OCI-LY3 (cell line): Measurements from ENCODE around the gene ANKRD39.

Experiments used
- H2AFZ ChIP-seq: fragments of 200-600, 300-600 bp; shearing (Covaris generic); 2 replicates; pipeline ENCODE4 v1.6.0; 2014; ENCODE audit warnings: antibody characterized with exemption, low read depth, low read length
- H3K27ac ChIP-seq: fragments of 200-600, 300-600 bp; sonication (generic); 2 replicates; pipeline ENCODE4 v1.5.1; 2014; ENCODE audit warnings: mild to moderate bottlenecking, low read length, moderate library complexity, mixed read lengths
- H3K27me3 ChIP-seq: fragments of 200-600, 300-600 bp; sonication (generic); 2 replicates; pipeline ENCODE4 v1.6.1; 2014; ENCODE audit warnings: low read depth, low read length, mixed read lengths
- H3K36me3 ChIP-seq: fragments of 200-600, 300-600 bp; sonication (generic); replicated peaks from 2 replicates; pipeline ENCODE3; 2014; ENCODE audit warnings: low read depth, low read length, mixed read lengths
- H3K4me1 ChIP-seq: fragments of 300-600, 200-600 bp; sonication (generic); 2 replicates; pipeline ENCODE4 v1.6.1; 2014; ENCODE audit warnings: low read length, mixed read lengths
- H3K4me2 ChIP-seq: fragments of 200-600, 300-600 bp; sonication (generic); 2 replicates; pipeline ENCODE4 v1.6.1; 2014; ENCODE audit warnings: low read length, mixed read lengths
- H3K4me3 ChIP-seq: fragments of 300-600, 200-600 bp; sonication (generic); 2 replicates; pipeline ENCODE4 v1.5.1; 2014; ENCODE audit warnings: antibody characterized with exemption, mild to moderate bottlenecking, low read length, moderate library complexity
- H3K79me2 ChIP-seq: fragments of 300-600, 200-600 bp; shearing (Covaris generic); 2 replicates; pipeline ENCODE4 v1.6.1; 2014; ENCODE audit warnings: mild to moderate bottlenecking, low read length, mixed read lengths
- H3K9ac ChIP-seq: fragments of 300-600, 200-600 bp; shearing (Covaris generic); 2 replicates; pipeline ENCODE4 v1.6.0; 2014; ENCODE audit warnings: mild to moderate bottlenecking, low read length, moderate library complexity
- H3K9me3 ChIP-seq: fragments of 200-600, 300-600 bp; shearing (Covaris generic); 2 replicates; pipeline ENCODE4 v1.6.1; 2014; ENCODE audit warnings: low read length, mixed read lengths; ENCODE audit not compliant: insufficient read depth
- H4K20me1 ChIP-seq: fragments of 200-600, 300-600 bp; sonication (generic); 2 replicates; pipeline ENCODE4 v1.6.1; 2016; ENCODE audit warnings: low read length, mixed read lengths; ENCODE audit not compliant: insufficient read depth
- CTCF ChIP-seq: fragments of 200-600, 300-600 bp; sonication (generic); IDR thresholded peaks from 2 replicates; pipeline ENCODE4 v1.5.1; 2014; ENCODE audit warnings: antibody characterized with exemption, low read length, low read depth
- EZH2phosphoT487 ChIP-seq: fragments of 200-600 bp; shearing (Covaris generic); IDR thresholded peaks from 2 replicates; pipeline ENCODE4 v1.6.1; 2018; ENCODE audit warnings: antibody characterized with exemption, mixed run types, low read depth

ANKRD39 gene

GRCh38 chr2:96842600-96842999 lies 15.2 kb downstream of the ANKRD39 start:
- Histone ChIP-seq H3K36me3 (no peaks in the 10 kb centered on the region), H3K4me2 (no peak overlapping the region), H3K4me1 (no peaks in the 10 kb centered on the region), H3K4me3 (no peak overlapping the region), H3K9me3 (no peaks in the 10 kb centered on the region), H3K9ac (no peak overlapping the region), H2AFZ (no peak overlapping the region), H3K27ac (no peak overlapping the region), H3K27me3 (no peaks in the 10 kb centered on the region), H3K79me2 (no peaks in the 10 kb centered on the region), H4K20me1 (no peaks in the 10 kb centered on the region)
- TF ChIP-seq CTCF (no peak), EZH2phosphoT487 (no peak)

DNA sequence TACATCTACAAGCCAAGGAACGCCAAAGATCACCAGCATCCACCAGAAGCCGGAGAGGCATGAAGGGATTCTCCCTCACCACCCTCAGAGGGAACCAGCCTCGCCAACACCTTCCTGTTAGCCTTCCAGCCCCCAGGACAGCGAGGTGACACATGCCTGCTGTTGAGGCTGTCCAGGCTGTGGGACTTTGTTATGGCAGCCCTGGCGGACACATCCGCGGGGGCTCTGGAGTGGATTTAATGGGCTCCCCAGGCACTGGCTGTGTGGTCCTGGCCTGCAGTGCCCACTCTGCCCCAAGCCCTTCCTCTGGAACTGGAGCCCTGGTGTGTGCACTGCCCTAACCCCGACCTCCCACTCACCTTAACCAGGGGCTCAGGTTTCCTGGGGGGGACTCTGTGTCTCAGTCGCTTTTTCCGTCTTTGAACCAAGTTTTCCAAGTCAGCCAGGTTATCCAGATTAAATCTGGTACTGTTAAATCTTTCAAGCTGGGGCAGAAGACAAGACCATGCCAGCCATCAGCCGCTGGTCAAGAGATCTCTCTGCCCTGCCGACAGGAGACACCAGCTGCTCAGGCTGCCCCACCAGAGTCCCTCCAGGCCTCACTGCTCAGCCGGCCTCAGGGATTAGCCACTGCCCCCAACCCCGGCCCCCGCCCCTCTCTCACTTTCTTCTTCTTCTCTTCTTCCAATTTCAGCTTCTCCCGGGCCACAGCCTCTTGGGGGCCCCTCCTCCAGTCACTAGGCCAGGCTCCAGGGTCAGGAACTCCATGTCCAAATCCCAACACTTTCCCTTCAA lies 15.9 kb downstream of the ANKRD39 start:
- Histone ChIP-seq H3K27ac (no peak overlapping the region), H2AFZ (no peak overlapping the region), H3K9me3 (no peaks in the 10 kb centered on the region), H3K4me2 (no peak overlapping the region), H3K27me3 (no peaks in the 10 kb centered on the region), H3K9ac (no peak overlapping the region), H3K4me3 (no peak overlapping the region), H3K36me3 (peaks cover 4% of the 10 kb centered on the region), H4K20me1 (no peaks in the 10 kb centered on the region), H3K79me2 (no peaks in the 10 kb centered on the region), H3K4me1 (no peaks in the 10 kb centered on the region)
- TF ChIP-seq EZH2phosphoT487 (no peak), CTCF (no peak)

DNA sequence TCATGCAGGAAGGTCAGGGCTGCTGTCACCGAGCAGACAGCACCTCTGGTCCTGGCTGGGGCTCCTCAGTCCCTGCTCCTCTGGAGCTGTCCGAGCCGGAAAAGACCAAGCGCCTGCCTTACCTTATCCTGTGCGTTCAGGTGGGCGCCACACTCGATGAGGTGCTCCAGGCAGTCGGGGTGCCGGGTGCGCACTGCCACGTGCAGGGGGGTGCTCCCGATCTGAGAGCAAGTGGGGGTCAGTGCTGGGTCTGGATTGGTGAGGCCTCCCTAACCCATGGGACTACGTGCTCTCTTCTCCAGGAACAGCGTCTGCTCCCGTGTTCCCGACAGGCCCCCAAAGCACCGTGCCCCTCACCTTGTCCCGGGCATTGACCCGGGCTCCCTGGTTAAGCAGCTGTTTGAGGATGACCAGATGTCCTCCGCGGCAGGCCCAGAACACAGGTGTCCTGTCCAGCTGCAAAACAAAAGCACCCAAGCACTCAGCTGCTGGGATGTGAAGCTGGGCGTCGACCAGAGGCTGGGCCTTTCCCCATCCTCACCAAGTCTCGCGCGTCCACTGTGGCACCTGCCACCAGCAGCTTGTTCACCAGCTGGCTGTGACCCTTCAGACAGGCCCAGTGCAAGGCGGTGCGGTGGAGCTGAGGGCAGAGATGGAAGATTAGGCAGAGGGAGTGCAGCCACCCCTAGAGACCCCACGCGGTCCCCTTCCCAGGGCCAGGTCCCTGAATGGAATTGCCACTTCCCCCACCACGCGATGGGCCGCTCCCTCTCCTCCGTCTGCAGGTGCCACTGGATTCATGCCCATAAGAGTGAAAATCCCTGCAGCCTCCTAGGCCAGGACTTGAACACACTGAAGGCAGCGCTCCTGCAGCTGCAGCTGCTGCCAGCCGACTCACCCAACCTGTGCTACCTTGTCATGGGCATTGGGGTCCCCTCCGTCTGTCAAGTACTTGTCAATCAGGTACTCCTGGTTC lies 17.7 kb downstream of the ANKRD39 start:
- Histone ChIP-seq H3K9ac (no peak overlapping the region), H3K27ac (no peak overlapping the region), H3K36me3 (peaks cover 4% of the 10 kb centered on the region), H4K20me1 (no peaks in the 10 kb centered on the region), H3K4me3 (no peak overlapping the region), H2AFZ (no peak overlapping the region), H3K79me2 (no peaks in the 10 kb centered on the region), H3K9me3 (no peaks in the 10 kb centered on the region), H3K4me2 (no peak overlapping the region), H3K27me3 (no peaks in the 10 kb centered on the region), H3K4me1 (no peaks in the 10 kb centered on the region)
- TF ChIP-seq EZH2phosphoT487 (no peak), CTCF (no peak)

DNA sequence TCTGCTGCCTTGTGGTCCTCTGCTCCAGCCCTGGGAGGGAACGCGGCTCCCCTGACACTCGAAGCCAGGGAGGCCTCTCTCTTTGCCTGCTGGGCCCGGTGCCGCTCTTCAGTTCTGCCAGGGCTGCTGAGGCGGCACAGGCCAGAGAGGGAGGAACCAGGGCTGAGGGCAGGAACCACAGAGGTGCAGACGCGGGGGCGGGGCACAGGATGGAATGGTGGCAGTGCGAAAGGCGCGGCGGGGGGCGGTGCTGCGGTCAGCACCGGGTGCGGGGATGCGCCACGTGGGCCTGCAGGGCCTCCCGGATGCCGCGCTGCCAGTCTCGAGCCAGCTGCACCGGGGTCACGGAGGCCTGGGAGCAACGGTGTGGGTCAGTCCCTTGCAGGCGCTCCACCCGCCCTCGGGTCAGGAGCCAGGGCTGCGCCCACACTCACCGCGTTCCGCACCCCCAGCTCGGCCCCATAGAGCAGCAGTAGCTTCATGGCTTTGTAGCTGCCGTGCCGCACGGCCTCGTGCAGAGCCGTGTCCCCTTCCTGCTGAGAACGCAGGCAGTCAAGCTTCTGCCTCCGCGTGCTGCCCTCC lies 18.4 kb downstream of the ANKRD39 start:
- Histone ChIP-seq H3K79me2 (no peaks in the 10 kb centered on the region), H3K9ac (no peak overlapping the region), H3K4me3 (no peak overlapping the region), H3K4me1 (no peaks in the 10 kb centered on the region), H2AFZ (no peak overlapping the region), H4K20me1 (no peaks in the 10 kb centered on the region), H3K27ac (no peak overlapping the region), H3K4me2 (no peak overlapping the region), H3K36me3 (peaks cover 9% of the 10 kb centered on the region), H3K9me3 (no peaks in the 10 kb centered on the region), H3K27me3 (no peaks in the 10 kb centered on the region)
- TF ChIP-seq CTCF (no peak), EZH2phosphoT487 (no peak)
